A549 (cell line): ENCODE data around the gene POT1. TPM values are rescaled to one million over a fixed set of nuclear protein-coding genes. Genes with fewer than 3 reads are reported as not detected.

ENCODE experiments used
- ATAC-seq, 2 experiments: fragments of 200-7000 bp in 1 of 2; fragments of >200 bp in 1 of 2; cut with Nextera tagmentation in 1 of 2; cut with Tn5 transposase in 1 of 2; 3 replicates each; pipeline versions ENCODE4 v1.8.0 to v1.9.1; 2018 to 2020; ENCODE audit warnings: mild to moderate bottlenecking in 1 of 2, moderate library complexity in 1 of 2
- CTCF ChIA-PET: fragments of 300-600 bp; sonication (Branson Sonifier 250); formaldehyde crosslinking; extraction: SDS; loops from one replicate; lab custom pipeline; 2021; ENCODE audit warnings: antibody characterized with exemption, inconsistent platforms; lab: Yijun Ruan, JAX
- POLR2A ChIA-PET: fragments of 350-600 bp; formaldehyde crosslinking; extraction: SDS; loops from one replicate; lab custom pipeline; 2021; ENCODE audit warnings: antibody characterized with exemption, inconsistent platforms; lab: Yijun Ruan, JAX
- DNase-seq, 2 experiments: peaks; one replicate each; pipeline versions ENCODE4 v3.0.0 to v3.0.0-alpha.2; 2011 to 2016; ENCODE audit warnings: low read depth in 1 of 2, low spot score in 1 of 2
- FAIRE-seq: peaks from 2 replicates; lab custom pipeline; 2011; peaks lifted over from hg19 to GRCh38; lab: Jason Lieb, UNC
- H3K27ac ChIP-seq, 2 experiments: fragments of >200 bp; sonication (Bioruptor Twin); formaldehyde crosslinking; 3 replicates each; pipeline ENCODE4 v1.5.1; 2016 to 2017
- H3K4me1 ChIP-seq: fragments of >200 bp; sonication (Bioruptor Twin); formaldehyde crosslinking; 3 replicates; pipeline ENCODE4 v1.6.1; 2016
- H3K4me2 ChIP-seq: fragments of >200 bp; sonication (Bioruptor Twin); formaldehyde crosslinking; 3 replicates; pipeline ENCODE4 v1.6.1; 2016
- H3K4me3 ChIP-seq: fragments of >200 bp; sonication (Bioruptor Twin); formaldehyde crosslinking; 3 replicates; pipeline ENCODE4 v1.5.1; 2016
- H3K9me3 ChIP-seq: fragments of >200 bp; sonication (Bioruptor Twin); formaldehyde crosslinking; 3 replicates; pipeline ENCODE4 v1.6.1; 2016
- ATOH8 ChIP-seq: fragments of 250-450 bp; sonication (Bioruptor Pico); IDR thresholded peaks from 2 replicates; pipeline ENCODE4 v1.5.0; 2020; ENCODE audit warnings: low read depth, mild to moderate bottlenecking, moderate library complexity
- CBX2 ChIP-seq: fragments of 200-600 bp; sonication (generic); IDR thresholded peaks from 2 replicates; pipeline ENCODE4 v1.6.1; 2016; ENCODE audit warnings: low read depth, mild to moderate bottlenecking, borderline replicate concordance
- CBX8 ChIP-seq: fragments of 200-600 bp; sonication (generic); IDR thresholded peaks from 2 replicates; pipeline ENCODE4 v1.6.1; 2016
- CHD2 ChIP-seq: fragments of 150-350 bp; IDR thresholded peaks from 2 replicates; pipeline ENCODE4 v1.6.1; 2014; ENCODE audit warnings: low read length; ENCODE audit not compliant: partially characterized antibody
- EHMT2 ChIP-seq: fragments of 200-600 bp; sonication (generic); IDR thresholded peaks from 2 replicates; pipeline ENCODE4 v1.6.1; 2016; ENCODE audit warnings: antibody characterized with exemption, low read depth, mild to moderate bottlenecking, moderate library complexity
- EP300 ChIP-seq, 2 experiments: fragments of >200 bp; sonication (Bioruptor Twin); formaldehyde crosslinking; IDR thresholded peaks; 2 replicates in 1 of 2; 3 replicates in 1 of 2; pipeline ENCODE4 v1.6.1; 2016 to 2017
- ESRRA ChIP-seq: fragments of 150-350 bp; IDR thresholded peaks from 2 replicates; pipeline ENCODE4 v1.6.1; 2014; ENCODE audit warnings: mild to moderate bottlenecking, low read length, borderline replicate concordance
- FOSL2 ChIP-seq, 2 experiments: fragments of 450-650 bp in 1 of 2; fragments of >200 bp in 1 of 2; sonication (Bioruptor Twin) in 1 of 2; formaldehyde crosslinking; IDR thresholded peaks; 2 replicates each; pipeline versions ENCODE4 v1.5.0 to v1.6.1; 2016 to 2020; ENCODE audit warnings: mild to moderate bottlenecking in 1 of 2, moderate library complexity in 1 of 2
- HDAC2 ChIP-seq: fragments of 200-600 bp; sonication (generic); IDR thresholded peaks from 2 replicates; pipeline ENCODE4 v1.6.1; 2016
- HES2 ChIP-seq: fragments of >200 bp; sonication (Bioruptor Twin); formaldehyde crosslinking; IDR thresholded peaks from 2 replicates; pipeline ENCODE4 v1.6.1; 2016
- HEYL ChIP-seq: fragments of 250-450 bp; sonication (Bioruptor Pico); IDR thresholded peaks from 2 replicates; pipeline ENCODE4 v1.8.0; 2021; ENCODE audit warnings: mild to moderate bottlenecking, moderate library complexity
- HOXB13 ChIP-seq: fragments of 250-450 bp; sonication (Bioruptor Pico); IDR thresholded peaks from 2 replicates; pipeline ENCODE4 v1.5.0; 2020; ENCODE audit warnings: low read depth, mild to moderate bottlenecking, moderate library complexity
- JUNB ChIP-seq: fragments of >200 bp; sonication (Bioruptor Twin); formaldehyde crosslinking; IDR thresholded peaks from 2 replicates; pipeline ENCODE4 v1.6.1; 2016
- KDM1A ChIP-seq: fragments of 200-600 bp; sonication (generic); IDR thresholded peaks from 2 replicates; pipeline ENCODE4 v1.6.1; 2016; ENCODE audit warnings: low read depth, mild to moderate bottlenecking
- KDM5A ChIP-seq: fragments of 200-600 bp; sonication (generic); IDR thresholded peaks from 2 replicates; pipeline ENCODE4 v1.6.1; 2016; ENCODE audit warnings: antibody characterized with exemption, mild to moderate bottlenecking
- MAZ ChIP-seq: fragments of 150-350 bp; IDR thresholded peaks from 2 replicates; pipeline ENCODE4 v1.6.1; 2014; ENCODE audit warnings: antibody characterized with exemption, low read depth, low read length, borderline replicate concordance
- MYC ChIP-seq: IDR thresholded peaks from 2 replicates; pipeline ENCODE4 v1.6.1; 2012; ENCODE audit warnings: mild to moderate bottlenecking, inconsistent platforms, low read length, improper control_type of control experiment, borderline replicate concordance
- NR3C1 ChIP-seq: fragments of >200 bp; sonication (Bioruptor Twin); formaldehyde crosslinking; IDR thresholded peaks from 3 replicates; pipeline ENCODE4 v1.6.1; 2017
- PHF8 ChIP-seq: fragments of 200-600 bp; sonication (generic); IDR thresholded peaks from 2 replicates; pipeline ENCODE4 v1.6.1; 2016; ENCODE audit warnings: low read depth, mild to moderate bottlenecking, antibody characterized with exemption, moderate library complexity, borderline replicate concordance
- RCOR1 ChIP-seq: fragments of 150-350 bp; IDR thresholded peaks from 2 replicates; pipeline ENCODE4 v1.6.1; 2014; ENCODE audit warnings: antibody characterized with exemption, low read length, low read depth
- TFCP2L1 ChIP-seq: fragments of 250-450 bp; sonication (Bioruptor Pico); IDR thresholded peaks from 2 replicates; pipeline ENCODE4 v1.5.0; 2021; ENCODE audit warnings: mild to moderate bottlenecking
- ZC3H11A ChIP-seq: fragments of 450-650 bp; IDR thresholded peaks from 2 replicates; pipeline ENCODE4 v1.6.1; 2014; ENCODE audit warnings: antibody characterized with exemption, mild to moderate bottlenecking
- WGBS: methylation state at CpG from one replicate; pipeline ENCODE4 v1.1.6; 2017; ENCODE audit errors: missing lambda C conversion rate; 5-methylcytosine and 5-hydroxymethylcytosine counted together
- polyA plus RNA-seq, 4 experiments: library from polyadenylated mRNA; depleted of rRNA in 3 of 4; stranded (reverse); fragments of >200 nt; fragmentation: RNase III in 1 of 4; extraction: RNeasy Plus Mini Kit Qiagen cat#74134 plus additional on column Dnase treatment in 1 of 4; gene quantifications; 2 replicates in 3 of 4; 3 replicates in 1 of 4; pipeline ENCODE4 v1.2.3, GENCODE V29; 2011 to 2017
- TF ChIP-seq, protein P1 (sequence below): IDR thresholded peaks from 2 replicates; pipeline ENCODE4 v1.6.1; 2012
- TF ChIP-seq, protein P2 (sequence below): fragments of 200-600 bp; sonication (generic); IDR thresholded peaks from 2 replicates; pipeline ENCODE4 v1.6.1; 2016; ENCODE audit warnings: antibody characterized with exemption, mild to moderate bottlenecking, moderate library complexity

Gene POT1
- polyA plus RNA-seq, 2 of the 4 experiments (the other 2 are of a cell fraction), result 21.6 to 56.2 TPM

GRCh38 chr7:124934841-124935240, 5.2 kb upstream of the POT1 start:
- Histone ChIP-seq H3K4me2 (no peak overlapping the region), H3K4me3 (no peak overlapping the region), H3K27ac (no peak overlapping the region), H3K9me3 (no peaks in the 10 kb centered on the region), H3K4me1 (no peaks in the 10 kb centered on the region)
- FAIRE-seq (no peak), ATAC-seq (no peak), DNase-seq (no peak)
- TF ChIP-seq EP300 (IDR thresholded peaks at IDR 0.05) (no peak), KDM1A (no peak), HEYL (no peak), MAZ (no peak), ZC3H11A (no peak), JUNB (no peak), RCOR1 (no peak), EHMT2 (no peak), HOXB13 (CRISPR knock-in tag) (no peak), ESRRA (no peak), FOSL2 (IDR thresholded peaks at IDR 0.05) (no peak), FOSL2 (CRISPR knock-in tag; IDR thresholded peaks at IDR 0.05) (no peak), ATOH8 (CRISPR knock-in tag) (no peak)
- ChIA-PET CTCF (interaction anchor here (0.7 kb wide), 1 partner anchor 11 kb away, joined by 3 read pairs; no protein-coding TSS in a partner anchor), POLR2A (no interaction called here)

DNA sequence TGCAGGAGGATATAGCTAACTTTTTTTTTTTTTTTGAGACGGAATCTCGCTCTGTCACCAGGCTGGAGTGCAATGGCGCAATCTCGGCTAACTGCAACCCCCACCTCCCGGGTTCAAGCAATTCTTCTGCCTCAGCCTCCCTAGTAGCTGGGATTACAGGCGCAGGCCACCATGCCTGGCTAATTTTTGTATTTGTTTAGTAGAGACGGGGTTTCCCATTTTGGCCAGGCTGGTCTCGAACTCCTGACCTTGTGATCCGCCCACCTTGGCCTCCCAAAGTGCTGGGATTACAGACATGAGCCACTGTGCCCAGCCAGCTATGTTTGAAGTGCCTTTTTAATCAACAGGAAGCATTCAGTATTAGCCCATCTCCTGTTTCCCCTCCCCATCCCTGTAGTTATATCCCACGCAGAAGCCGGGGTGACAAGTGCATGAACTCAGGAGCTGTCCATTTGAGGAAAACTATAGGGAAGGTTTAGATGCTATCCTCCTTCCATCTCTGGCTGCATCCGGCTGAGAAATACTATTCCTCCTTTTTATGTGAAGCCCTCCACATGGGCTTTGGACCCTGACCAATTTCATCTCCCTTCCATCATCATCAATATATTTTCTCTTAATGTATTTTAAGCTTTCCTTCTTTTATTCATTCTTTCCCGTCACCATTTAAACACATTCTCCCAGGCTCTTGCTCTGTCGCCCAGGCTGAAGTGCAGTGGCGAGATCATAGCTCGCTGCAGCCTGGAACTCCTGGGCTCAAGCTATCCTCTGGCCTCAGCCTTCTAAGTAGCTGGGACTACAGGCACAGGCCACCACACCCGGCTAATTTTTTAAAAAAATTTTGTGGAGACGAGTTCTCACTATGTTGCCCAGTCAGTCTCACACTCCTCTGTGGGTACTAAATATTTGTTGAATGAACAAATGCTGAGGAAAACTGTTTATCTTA, 1.3 kb upstream of the POT1 start:
- Histone ChIP-seq H3K4me2 (no peak overlapping the region; the same call in 2 of the 3 replicates), H3K4me1 (peaks cover 10% of the 10 kb centered on the region; the same call in 2 of the 3 replicates), H3K4me3 (no peak overlapping the region), H3K9me3 (no peaks in the 10 kb centered on the region), H3K27ac (no peak overlapping the region)
- TF ChIP-seq CBX8, result no peak
- TF ChIP-seq HDAC2, result no peak
- no peak for TF ChIP-seq CHD2
- TF ChIP-seq ESRRA, result no peak
- TF ChIP-seq CBX2, result no peak
- no peak for TF ChIP-seq HES2
- no peak for TF ChIP-seq MYC
- TF ChIP-seq EHMT2, result no peak
- no peak for TF ChIP-seq HOXB13 (CRISPR knock-in tag)
- TF ChIP-seq NR3C1, result no peak
- TF ChIP-seq, protein P1, sequence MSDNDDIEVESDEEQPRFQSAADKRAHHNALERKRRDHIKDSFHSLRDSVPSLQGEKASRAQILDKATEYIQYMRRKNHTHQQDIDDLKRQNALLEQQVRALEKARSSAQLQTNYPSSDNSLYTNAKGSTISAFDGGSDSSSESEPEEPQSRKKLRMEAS, result no peak
- TF ChIP-seq KDM5A, result no peak
- CTCF ChIA-PET, result no interaction called here
- POLR2A ChIA-PET, result no interaction called here
- no peak for FAIRE-seq
- WGBS, result 74% methylated on average over 18 of the region's 18 CpGs
- DNase-seq, result no peak
- no peak for ATAC-seq

DNA sequence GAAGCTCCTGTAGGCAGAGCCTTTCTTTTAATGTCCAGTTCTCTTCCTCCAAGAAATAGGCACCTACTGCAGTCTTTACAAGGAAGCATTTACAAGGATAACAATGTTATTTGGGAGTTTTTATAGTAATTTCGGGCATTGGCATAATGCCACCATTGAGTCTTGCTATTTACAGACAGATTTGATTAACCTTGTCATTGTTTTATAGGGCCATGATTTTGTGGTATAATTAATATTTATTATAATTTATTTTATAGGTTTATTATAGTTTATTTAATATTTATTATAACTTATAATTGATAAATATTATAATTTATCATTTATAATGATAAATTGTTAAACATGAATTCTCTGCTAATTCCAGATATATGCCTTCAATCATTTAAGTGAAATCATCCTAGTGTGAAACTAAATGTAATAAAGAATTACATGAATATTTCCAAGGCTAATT, 573 bp upstream of the POT1 start:
- TF ChIP-seq, protein P2, sequence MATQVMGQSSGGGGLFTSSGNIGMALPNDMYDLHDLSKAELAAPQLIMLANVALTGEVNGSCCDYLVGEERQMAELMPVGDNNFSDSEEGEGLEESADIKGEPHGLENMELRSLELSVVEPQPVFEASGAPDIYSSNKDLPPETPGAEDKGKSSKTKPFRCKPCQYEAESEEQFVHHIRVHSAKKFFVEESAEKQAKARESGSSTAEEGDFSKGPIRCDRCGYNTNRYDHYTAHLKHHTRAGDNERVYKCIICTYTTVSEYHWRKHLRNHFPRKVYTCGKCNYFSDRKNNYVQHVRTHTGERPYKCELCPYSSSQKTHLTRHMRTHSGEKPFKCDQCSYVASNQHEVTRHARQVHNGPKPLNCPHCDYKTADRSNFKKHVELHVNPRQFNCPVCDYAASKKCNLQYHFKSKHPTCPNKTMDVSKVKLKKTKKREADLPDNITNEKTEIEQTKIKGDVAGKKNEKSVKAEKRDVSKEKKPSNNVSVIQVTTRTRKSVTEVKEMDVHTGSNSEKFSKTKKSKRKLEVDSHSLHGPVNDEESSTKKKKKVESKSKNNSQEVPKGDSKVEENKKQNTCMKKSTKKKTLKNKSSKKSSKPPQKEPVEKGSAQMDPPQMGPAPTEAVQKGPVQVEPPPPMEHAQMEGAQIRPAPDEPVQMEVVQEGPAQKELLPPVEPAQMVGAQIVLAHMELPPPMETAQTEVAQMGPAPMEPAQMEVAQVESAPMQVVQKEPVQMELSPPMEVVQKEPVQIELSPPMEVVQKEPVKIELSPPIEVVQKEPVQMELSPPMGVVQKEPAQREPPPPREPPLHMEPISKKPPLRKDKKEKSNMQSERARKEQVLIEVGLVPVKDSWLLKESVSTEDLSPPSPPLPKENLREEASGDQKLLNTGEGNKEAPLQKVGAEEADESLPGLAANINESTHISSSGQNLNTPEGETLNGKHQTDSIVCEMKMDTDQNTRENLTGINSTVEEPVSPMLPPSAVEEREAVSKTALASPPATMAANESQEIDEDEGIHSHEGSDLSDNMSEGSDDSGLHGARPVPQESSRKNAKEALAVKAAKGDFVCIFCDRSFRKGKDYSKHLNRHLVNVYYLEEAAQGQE, result 0 out of 2 replicates have a peak, but pooled peaks have one; percentile 11
- TF ChIP-seq CBX8 (no peak), ATOH8 (CRISPR knock-in tag) (no peak), TFCP2L1 (CRISPR knock-in tag) (no peak), PHF8 (no peak)
- no peak for DNase-seq
- Histone ChIP-seq H3K9me3 (no peaks in the 10 kb centered on the region), H3K27ac (peak overlapping the region; percentile 61 to 84), H3K4me3 (peak overlapping the region; percentile 59), H3K4me1 (peaks cover 10% of the 10 kb centered on the region; the same call in 2 of the 3 replicates), H3K4me2 (peak overlapping the region; percentile 61)
- CTCF ChIA-PET, result interaction anchor here (1.3 kb wide), 2 partner anchors 61 to 66 kb away, joined by 4 to 6 read pairs; no protein-coding TSS in a partner anchor
- no peak for FAIRE-seq
- 3% methylated on average over 1 of the region's 1 CpG for WGBS
- POLR2A ChIA-PET, result interaction anchor here (0.7 to 1.2 kb wide), 3 partner anchors 12 to 1181 kb away, joined by 3 to 6 read pairs (median 3); partner anchors contain the start of gene WASL
- ATAC-seq, result no peak
